ENCODE measurements around the gene IL2RA. TPM values are rescaled to one million over a fixed set of nuclear protein-coding genes. Genes with fewer than 3 reads are reported as not detected.
"Not testable (repeated sequence)": the region's sequence is repeated elsewhere in the genome, so short reads cannot be mapped to it uniquely, and the experiment has no call there.

Gene IL2RA
- total RNA-seq, 1 experiment from 2014 or later: not detected

DNA sequence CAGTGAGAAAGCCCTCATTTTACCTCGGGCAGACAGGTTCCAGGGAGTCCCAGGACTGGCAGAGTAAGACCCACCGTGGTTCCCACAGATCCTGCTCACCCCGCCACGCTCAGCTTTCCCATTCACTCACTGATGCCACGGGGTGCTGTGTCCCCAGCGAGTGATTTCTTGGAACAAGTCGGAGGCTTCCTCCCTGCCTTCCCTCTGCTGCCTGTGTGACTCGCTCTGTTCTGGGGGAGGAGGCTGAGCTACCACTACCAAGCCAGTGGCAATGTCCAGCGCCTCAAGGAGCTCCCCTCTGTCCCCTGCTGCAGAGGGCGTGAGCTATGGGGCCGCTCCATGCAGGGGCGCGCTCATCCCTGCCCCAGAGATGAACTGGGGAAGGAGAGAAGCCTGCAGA, 97.4 kb downstream of the IL2RA start:
- no peak overlapping the region for H3K4me3 ChIP-seq
- no peaks in the 10 kb centered on the region for H3K4me1 ChIP-seq (replicated peaks)
- no peaks in the 10 kb centered on the region for H3K9me3 ChIP-seq (replicated peaks)
- no peaks in the 10 kb centered on the region for H3K36me3 ChIP-seq
- no peak overlapping the region for H3K27ac ChIP-seq
- DNase-seq (ENCODE audit: low read depth in 1 of 2, low spot score in 2 of 2): peak in 1 of 2 experiments; percentile 22
- no peaks in the 10 kb centered on the region for H3K27me3 ChIP-seq (replicated peaks)

DNA sequence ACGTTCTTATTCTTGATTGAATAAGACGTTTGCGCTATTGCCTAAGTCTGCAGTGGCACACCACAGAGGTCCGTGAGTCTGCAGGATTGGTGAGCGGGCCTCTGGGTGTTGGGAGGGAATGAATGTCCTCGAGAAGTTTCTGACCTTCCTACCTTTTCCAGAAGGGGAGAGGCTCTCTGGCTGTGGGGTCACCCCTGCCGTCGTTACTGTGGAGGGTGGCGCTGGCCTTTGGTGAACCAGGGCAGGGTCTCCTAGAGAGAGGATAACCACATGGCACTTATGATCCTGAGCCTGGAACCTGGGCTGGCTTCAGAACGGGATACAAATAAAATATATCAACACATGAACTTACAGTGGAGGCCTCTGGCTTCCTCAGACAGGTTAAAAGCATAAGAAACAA, 98.6 kb downstream of the IL2RA start:
- Histone ChIP-seq H3K4me1 (replicated peaks) (no peaks in the 10 kb centered on the region), H3K4me3 (no peak overlapping the region), H3K27me3 (replicated peaks) (0 out of 2 replicates have a peak, but pooled peaks cover 2% of the 10 kb centered on the region), H3K9me3 (replicated peaks) (no peaks in the 10 kb centered on the region), H3K36me3 (no peaks in the 10 kb centered on the region), H3K27ac (no peak overlapping the region)
- DNase-seq (ENCODE audit: low read depth in 1 of 2, low spot score in 2 of 2): no peak

DNA sequence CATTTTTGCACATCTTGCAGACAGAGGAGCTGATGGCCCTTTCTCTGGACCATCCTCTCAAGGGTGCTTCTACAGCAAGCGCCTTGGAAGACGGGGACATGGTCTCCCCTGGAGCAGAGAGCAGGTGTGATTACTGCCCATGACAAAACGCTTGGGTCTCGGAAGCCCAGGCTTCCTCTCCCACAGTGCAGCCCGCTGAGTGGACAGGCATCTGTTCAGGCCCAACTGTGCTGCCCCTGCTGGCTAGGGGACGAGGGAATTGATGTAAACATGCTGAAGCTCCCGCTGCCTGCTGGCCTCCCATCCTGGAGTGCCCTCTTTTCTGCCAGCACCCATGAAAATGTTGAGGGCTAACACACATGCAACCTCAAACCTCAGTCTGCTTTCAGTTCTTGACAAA, 99.1 kb downstream of the IL2RA start:
- Histone ChIP-seq H3K27ac (no peak overlapping the region), H3K27me3 (replicated peaks) (0 out of 2 replicates have a peak, but pooled peaks cover 2% of the 10 kb centered on the region), H3K4me3 (no peak overlapping the region), H3K36me3 (no peaks in the 10 kb centered on the region), H3K4me1 (replicated peaks) (no peaks in the 10 kb centered on the region), H3K9me3 (replicated peaks) (no peaks in the 10 kb centered on the region)
- no peak for DNase-seq (ENCODE audit: low read depth in 1 of 2, low spot score in 2 of 2)

DNA sequence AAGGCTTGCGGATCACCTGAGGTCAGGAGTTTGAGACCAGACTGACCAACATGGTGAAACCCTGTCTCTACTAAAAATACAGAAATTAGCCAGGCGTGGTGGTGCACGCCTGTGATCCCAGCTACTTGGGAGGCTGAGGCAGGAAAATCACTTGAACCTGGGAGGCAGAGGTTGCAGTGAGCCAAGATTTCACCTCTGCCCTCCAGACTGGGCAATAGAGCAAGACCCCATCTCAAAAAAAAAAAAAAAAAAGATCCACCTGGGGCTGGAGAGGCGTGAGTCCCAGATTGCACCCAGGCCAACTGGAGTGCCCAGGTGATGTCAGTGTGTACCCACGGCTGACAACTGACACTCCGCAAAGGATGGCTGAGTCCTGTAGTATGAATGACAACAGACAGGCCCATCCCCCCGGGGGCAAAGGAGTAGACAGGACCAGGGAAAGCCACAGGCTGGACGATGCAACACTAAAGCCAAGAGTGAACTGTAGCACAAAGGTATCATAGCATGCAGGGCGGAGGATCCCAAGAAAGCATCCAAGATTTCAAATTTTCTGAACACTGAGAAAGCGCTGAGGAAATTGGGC, 99.7 kb downstream of the IL2RA start:
- not testable (repeated sequence) for H3K4me1 ChIP-seq (replicated peaks); H3K27me3 ChIP-seq (replicated peaks); DNase-seq (ENCODE audit: low read depth in 1 of 2, low spot score in 2 of 2); H3K27ac ChIP-seq; H3K36me3 ChIP-seq; H3K4me3 ChIP-seq; H3K9me3 ChIP-seq (replicated peaks)

DNA sequence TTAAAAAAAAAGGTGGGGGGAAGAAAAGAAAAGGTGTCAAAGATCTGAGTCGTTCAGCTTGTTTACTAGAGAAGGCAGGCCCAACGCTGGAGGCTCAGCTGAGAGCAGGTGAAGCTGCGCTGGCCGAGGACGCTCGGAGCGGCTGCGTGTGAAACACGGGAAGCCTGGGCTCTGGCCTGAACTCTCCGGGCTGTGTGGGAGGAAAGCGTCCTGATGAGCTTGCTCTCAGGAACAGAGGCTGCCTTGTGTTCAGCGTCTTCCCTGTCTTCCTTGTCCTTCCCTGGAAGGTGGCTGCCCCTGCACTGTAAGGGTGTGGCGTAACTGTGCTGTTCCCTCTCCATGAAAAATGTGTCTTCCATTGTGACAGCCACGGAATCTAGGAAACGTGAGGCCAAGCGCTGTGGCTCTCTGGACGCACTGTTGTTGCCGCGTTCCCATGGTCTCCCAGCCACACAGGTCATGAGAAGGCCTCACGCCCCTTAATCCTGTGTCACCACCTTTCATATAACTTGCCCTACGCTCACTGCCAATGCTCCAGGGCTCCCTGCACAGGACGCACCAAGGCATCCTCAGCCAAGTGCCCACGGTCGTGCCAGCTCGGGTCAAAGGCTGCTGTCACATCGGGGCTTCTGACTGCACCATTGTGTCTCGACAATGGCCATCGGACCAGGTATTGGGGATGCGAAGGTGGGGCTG, 100.6 kb downstream of the IL2RA start:
- H3K27me3 ChIP-seq (replicated peaks): 0 out of 2 replicates have a peak, but pooled peaks cover 2% of the 10 kb centered on the region
- H3K36me3 ChIP-seq: no peaks in the 10 kb centered on the region
- no peaks in the 10 kb centered on the region for H3K9me3 ChIP-seq (replicated peaks)
- no peak overlapping the region for H3K27ac ChIP-seq
- no peak for DNase-seq (ENCODE audit: low read depth in 1 of 2, low spot score in 2 of 2)
- no peaks in the 10 kb centered on the region for H3K4me1 ChIP-seq (replicated peaks)
- no peak overlapping the region for H3K4me3 ChIP-seq

DNA sequence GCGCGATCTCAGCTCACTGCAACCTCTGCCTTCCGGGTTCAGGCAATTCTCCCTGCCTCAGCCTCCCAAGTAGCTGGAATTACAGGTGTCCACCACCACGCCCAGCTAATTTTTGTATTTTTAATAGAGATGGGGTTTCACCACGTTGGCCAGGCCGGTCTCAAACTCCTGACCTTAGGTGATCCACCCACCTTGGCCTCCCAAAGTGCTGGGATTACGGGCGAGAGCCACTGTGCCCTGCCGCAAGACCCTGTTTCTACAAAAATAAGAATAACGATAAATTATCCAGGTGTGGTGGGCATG, 101.2 kb downstream of the IL2RA start:
- not testable (repeated sequence) for H3K27ac ChIP-seq; H3K36me3 ChIP-seq; DNase-seq (ENCODE audit: low read depth in 1 of 2, low spot score in 2 of 2); H3K4me3 ChIP-seq; H3K4me1 ChIP-seq (replicated peaks); H3K27me3 ChIP-seq (replicated peaks); H3K9me3 ChIP-seq (replicated peaks)

Other genes starting within 250 kb of the IL2RA start
- gene GDI2, start 248.9 kb downstream of the IL2RA start, total RNA-seq (2014; rRNA removed; shearing (Covaris generic)): 444 and 452 TPM in 2 replicates
- 3.5 and 7.7 TPM in 2 replicates for gene ANKRD16, start 172.5 kb downstream of the IL2RA start, total RNA-seq (2014; rRNA removed; shearing (Covaris generic))
- gene FBH1, start 172.1 kb downstream of the IL2RA start, total RNA-seq (2014; rRNA removed; shearing (Covaris generic)): 59.3 and 93.3 TPM in 2 replicates
- gene IL15RA, start 84.8 kb downstream of the IL2RA start, total RNA-seq (2014; rRNA removed; shearing (Covaris generic)): 1.1 and 1.8 TPM in 2 replicates
- 39.7 and 54.1 TPM in 2 replicates for gene RBM17, start 26.7 kb upstream of the IL2RA start, total RNA-seq (2014; rRNA removed; shearing (Covaris generic))
- 15.6 and 21.8 TPM in 2 replicates for gene PFKFB3, start 140.6 kb upstream of the IL2RA start, total RNA-seq (2014; rRNA removed; shearing (Covaris generic))

Data from SJSA1 (cell line).